OCI-LY7 (cell line): Measurements from ENCODE around the gene COL6A5. TPM values are rescaled to one million over a fixed set of nuclear protein-coding genes. Genes with fewer than 3 reads are reported as not detected.

Experiments
- BruUV-seq: library from RNA; stranded (reverse); fragments of 400-500 nt; replicated peaks from 2 replicates; lab custom pipeline; 2021; lab: Mats Ljungman, UMichigan
- CTCF ChIA-PET: fragments of 300-600 bp; sonication (Branson Sonifier 250); formaldehyde crosslinking; loops from one replicate; lab custom pipeline; 2022; ENCODE audit warnings: antibody characterized with exemption; ENCODE audit not compliant: unreplicated experiment; lab: Charles Lee
- POLR2A ChIA-PET: fragments of 300-600 bp; sonication (Branson Sonifier 250); formaldehyde crosslinking; loops from one replicate; lab custom pipeline; 2022; ENCODE audit warnings: antibody characterized with exemption; lab: Charles Lee
- DNase-seq: peaks from one replicate; pipeline ENCODE4 v3.0.0-alpha.2; 2015; ENCODE audit warnings: low spot score
- H2AFZ ChIP-seq: fragments of 200-600 bp; sonication (generic), shearing (Covaris generic); 2 replicates; pipeline ENCODE4 v1.6.1; 2014; ENCODE audit warnings: mild to moderate bottlenecking, antibody characterized with exemption, low read length, moderate library complexity
- H3K27ac ChIP-seq: fragments of 200-600 bp; sonication (generic); 2 replicates; pipeline ENCODE4 v1.5.1; 2014; ENCODE audit warnings: mixed run types, low read depth, mild to moderate bottlenecking, moderate library complexity, low read length, inconsistent platforms; ENCODE audit not compliant: poor library complexity, severe bottlenecking
- H3K36me3 ChIP-seq: fragments of 200-600 bp; sonication (generic); 2 replicates; pipeline ENCODE4 v1.6.1; 2014; ENCODE audit warnings: mild to moderate bottlenecking, antibody characterized with exemption, low read length, moderate library complexity, mixed read lengths; ENCODE audit not compliant: insufficient read depth
- H3K4me1 ChIP-seq: fragments of 200-600 bp; sonication (generic); 2 replicates; pipeline ENCODE4 v1.5.1; 2014; ENCODE audit warnings: mild to moderate bottlenecking, low read length; ENCODE audit not compliant: insufficient read depth, poor library complexity, severe bottlenecking
- H3K4me2 ChIP-seq: fragments of 200-600 bp; sonication (generic); 2 replicates; pipeline ENCODE4 v1.6.1; 2014; ENCODE audit warnings: mild to moderate bottlenecking, low read length
- H3K4me3 ChIP-seq: fragments of 200-600 bp; sonication (generic); 2 replicates; pipeline ENCODE4 v1.5.1; 2014; ENCODE audit warnings: mild to moderate bottlenecking, low read depth, low read length; ENCODE audit not compliant: poor library complexity, severe bottlenecking
- H3K79me2 ChIP-seq: fragments of 200-600 bp; sonication (generic); 2 replicates; pipeline ENCODE4 v1.6.1; 2016; ENCODE audit warnings: low read depth, mild to moderate bottlenecking, low read length, moderate library complexity, mixed read lengths; ENCODE audit not compliant: insufficient read depth
- H3K9me2 ChIP-seq: fragments of 200-600 bp; sonication (generic); 2 replicates; pipeline ENCODE4 v1.6.1; 2016; ENCODE audit warnings: mild to moderate bottlenecking, low read length, mixed read lengths; ENCODE audit not compliant: insufficient read depth
- H3K9me3 ChIP-seq: fragments of 200-600 bp; sonication (generic); 2 replicates; pipeline ENCODE4 v1.6.1; 2014; ENCODE audit warnings: mild to moderate bottlenecking, mixed run types, low read length, mixed read lengths
- H4K20me1 ChIP-seq: fragments of 200-600 bp; sonication (generic); 2 replicates; pipeline ENCODE4 v1.6.1; 2014; ENCODE audit warnings: mild to moderate bottlenecking, antibody characterized with exemption, low read length, moderate library complexity, mixed read lengths; ENCODE audit not compliant: insufficient read depth
- EZH2phosphoT487 ChIP-seq: fragments of 200-600 bp; sonication (generic); IDR thresholded peaks from 2 replicates; pipeline ENCODE4 v1.6.1; 2018; ENCODE audit warnings: low read depth, borderline replicate concordance, mild to moderate bottlenecking, mixed run types, antibody characterized with exemption, low read length, moderate library complexity, mixed read lengths
- intact Hi-C: fragments of 100-400 bp; cut with micrococcal nuclease; formaldehyde crosslinking; loops from one replicate; pipeline ENCODE4 v1.10.0; 2022; ENCODE audit not compliant: unreplicated experiment
- total RNA-seq, 2 experiments: library from RNA; depleted of rRNA in 1 of 2; stranded (reverse); fragments of >200 nt in 1 of 2; shearing (Covaris generic) in 1 of 2; gene quantifications; 2 replicates each; pipeline ENCODE4 v1.2.3, GENCODE V29; 2014 to 2022
- TF ChIP-seq, protein P1 (sequence below): fragments of 200-600 bp; sonication (generic); conservative IDR thresholded peaks from 2 replicates; pipeline ENCODE4 v1.5.1; 2014; ENCODE audit warnings: mild to moderate bottlenecking, antibody characterized with exemption, low read length, moderate library complexity, mixed read lengths

The COL6A5 gene
- total RNA-seq, 2 experiments from 2014 or later, result not detected

DNA sequence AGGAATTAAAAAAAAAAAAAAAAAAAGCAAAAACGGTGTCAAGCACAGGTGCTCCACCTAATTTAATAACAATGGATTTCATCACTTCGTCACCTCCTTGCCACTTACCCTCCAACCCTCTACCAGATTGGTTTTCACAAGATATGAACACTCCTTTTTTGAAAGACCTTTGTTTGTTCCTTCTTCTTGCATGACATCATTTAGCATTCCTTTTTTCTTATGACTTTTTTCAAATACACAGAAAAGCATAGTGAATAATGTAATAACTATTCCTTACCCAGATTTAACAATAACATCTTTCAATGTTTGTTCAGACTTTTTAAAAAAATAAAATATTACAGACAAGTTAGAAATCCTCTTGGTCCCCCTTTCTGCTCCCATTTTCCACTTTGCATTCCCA is 187.8 kb downstream of the COL6A5 start:
- TF ChIP-seq EZH2phosphoT487, result no peak
- TF ChIP-seq, protein P1, sequence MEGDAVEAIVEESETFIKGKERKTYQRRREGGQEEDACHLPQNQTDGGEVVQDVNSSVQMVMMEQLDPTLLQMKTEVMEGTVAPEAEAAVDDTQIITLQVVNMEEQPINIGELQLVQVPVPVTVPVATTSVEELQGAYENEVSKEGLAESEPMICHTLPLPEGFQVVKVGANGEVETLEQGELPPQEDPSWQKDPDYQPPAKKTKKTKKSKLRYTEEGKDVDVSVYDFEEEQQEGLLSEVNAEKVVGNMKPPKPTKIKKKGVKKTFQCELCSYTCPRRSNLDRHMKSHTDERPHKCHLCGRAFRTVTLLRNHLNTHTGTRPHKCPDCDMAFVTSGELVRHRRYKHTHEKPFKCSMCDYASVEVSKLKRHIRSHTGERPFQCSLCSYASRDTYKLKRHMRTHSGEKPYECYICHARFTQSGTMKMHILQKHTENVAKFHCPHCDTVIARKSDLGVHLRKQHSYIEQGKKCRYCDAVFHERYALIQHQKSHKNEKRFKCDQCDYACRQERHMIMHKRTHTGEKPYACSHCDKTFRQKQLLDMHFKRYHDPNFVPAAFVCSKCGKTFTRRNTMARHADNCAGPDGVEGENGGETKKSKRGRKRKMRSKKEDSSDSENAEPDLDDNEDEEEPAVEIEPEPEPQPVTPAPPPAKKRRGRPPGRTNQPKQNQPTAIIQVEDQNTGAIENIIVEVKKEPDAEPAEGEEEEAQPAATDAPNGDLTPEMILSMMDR, result no peak
- ChIA-PET CTCF (no interaction called here), POLR2A (no interaction called here)
- intact Hi-C loops, result no loop called here
- Histone ChIP-seq H3K27ac (no peak overlapping the region), H4K20me1 (no peaks in the 10 kb centered on the region), H3K36me3 (no peaks in the 10 kb centered on the region), H3K4me2 (no peak overlapping the region), H3K79me2 (no peaks in the 10 kb centered on the region), H2AFZ (no peak overlapping the region), H3K4me3 (no peak overlapping the region), H3K9me2 (no peaks in the 10 kb centered on the region), H3K9me3 (no peaks in the 10 kb centered on the region), H3K4me1 (peaks cover 15% of the 10 kb centered on the region)
- no TSS peak for BruUV-seq
- DNase-seq, result no peak

Other genes starting within 250 kb of the COL6A5 start
- not detected in 2 replicates for gene COL6A6, start 171.5 kb downstream of the COL6A5 start, total RNA-seq (2014; rRNA removed; shearing (Covaris generic))
- gene COL6A6, start 171.5 kb downstream of the COL6A5 start, total RNA-seq (2022), result not detected in 2 replicates